Activated naive CD8-positive, alpha-beta T cell treated with anti-CD3 and anti-CD28 coated beads, Interleukin-2, amount 50 U/mL, for 16 hours (primary cell): ENCODE measurements around the gene PRKCE.

Experiments
- DNase-seq: peaks from one replicate; pipeline ENCODE4 v3.0.0-alpha.2; 2020; ENCODE audit warnings: low read depth, low spot score

PRKCE gene

DNA sequence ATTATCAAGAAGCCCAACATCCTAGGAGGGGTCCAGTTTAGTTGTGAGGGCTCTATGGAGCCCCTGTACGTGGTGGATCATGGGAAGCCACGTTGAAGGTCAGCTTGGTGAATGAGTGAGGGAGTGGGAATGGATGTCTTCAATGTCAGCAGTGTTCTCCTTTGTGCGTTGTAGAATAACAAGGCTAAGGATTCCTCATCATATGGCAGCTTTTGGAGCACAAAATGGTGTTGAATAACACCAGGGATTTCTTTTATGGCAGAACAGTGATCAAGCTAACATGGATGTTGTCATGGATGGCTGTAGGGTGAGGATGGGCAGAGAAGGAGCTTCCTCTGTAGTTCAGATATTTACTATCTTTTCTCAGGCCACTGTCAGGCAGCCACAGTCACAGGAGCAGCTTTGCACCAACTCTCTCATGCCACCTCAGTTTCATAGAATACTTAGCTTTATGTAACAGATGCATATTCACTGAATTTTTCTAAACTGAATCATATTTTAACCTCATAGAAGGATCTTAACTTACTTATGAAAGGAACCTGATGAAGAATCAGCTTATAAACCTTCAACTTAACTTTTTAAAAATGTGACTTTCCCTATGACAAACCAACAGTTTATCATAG, 361.3 kb downstream of the PRKCE start:
- no peak for DNase-seq

DNA sequence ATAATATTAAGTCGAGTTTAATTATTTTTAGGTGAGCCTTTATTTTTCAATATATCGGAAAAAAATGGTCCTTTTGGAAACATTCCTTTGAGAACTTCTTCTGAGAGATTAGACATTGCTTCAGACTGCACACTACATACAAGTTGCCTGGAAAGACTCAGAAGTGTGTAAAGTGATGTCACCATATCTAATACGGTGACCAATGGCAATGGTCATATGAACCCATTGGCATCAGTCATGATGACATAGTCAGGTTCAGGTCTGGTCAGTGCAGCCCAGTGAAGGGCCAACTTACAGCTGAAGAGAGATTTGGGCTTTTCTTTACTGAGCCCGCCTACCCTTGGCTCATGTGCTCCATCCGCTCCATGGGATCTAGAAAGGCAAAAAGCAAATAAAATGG, 362.3 kb downstream of the PRKCE start:
- no peak for DNase-seq

DNA sequence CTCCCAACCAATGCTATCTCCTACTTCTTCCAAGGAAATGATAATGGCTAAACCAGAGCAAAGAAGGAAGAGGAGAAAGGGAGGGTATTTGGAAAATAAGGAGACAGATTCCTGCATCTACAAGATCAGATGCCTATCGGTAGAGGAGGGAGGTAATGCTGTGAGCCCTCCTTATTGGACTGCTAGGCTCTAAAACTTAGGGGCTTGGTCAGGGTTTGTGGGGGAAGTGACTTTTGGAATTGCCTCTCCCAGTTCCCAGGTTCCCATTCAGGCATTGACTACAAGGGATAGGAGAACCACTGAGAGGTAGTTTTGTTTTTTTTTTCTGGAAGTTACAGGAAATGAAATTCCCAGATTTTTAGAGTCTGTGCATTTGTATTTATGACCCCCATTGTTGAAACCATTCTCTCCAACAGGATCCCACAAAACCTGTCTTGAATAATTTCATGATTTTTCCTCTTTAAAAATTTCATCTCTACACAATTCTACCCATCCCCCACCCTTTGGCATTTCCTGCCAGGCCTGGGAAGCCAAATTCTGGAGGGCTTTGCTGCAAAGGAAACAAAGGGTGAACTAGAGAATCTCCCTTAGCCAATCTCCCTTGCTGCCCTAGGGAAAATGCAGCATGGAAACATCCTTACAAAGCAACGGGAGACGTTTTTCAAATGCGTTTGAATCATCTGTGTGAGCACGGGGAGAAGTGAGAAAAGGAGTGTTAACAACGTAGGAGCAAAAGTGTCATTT, 363.6 kb downstream of the PRKCE start:
- no peak for DNase-seq

DNA sequence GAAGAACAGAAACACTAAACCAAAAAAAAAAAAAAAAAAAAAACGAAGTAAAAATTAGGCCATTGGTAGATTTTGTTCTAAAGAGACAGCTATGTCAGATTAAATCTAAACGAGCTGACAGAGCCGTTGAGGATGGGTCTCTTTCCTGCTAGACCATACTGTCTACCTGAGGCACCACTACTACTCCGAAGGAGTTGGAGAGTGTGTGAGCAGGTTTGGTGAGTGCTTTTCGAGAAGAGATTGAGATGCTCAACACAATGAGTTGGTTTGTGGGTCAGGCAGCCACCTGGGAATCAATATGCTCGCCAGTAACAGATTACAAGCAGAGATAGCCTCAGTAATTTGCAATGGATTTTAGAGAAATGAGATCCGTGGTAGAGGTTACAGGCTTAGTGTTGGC, 364.2 kb downstream of the PRKCE start:
- DNase-seq, result no peak

DNA sequence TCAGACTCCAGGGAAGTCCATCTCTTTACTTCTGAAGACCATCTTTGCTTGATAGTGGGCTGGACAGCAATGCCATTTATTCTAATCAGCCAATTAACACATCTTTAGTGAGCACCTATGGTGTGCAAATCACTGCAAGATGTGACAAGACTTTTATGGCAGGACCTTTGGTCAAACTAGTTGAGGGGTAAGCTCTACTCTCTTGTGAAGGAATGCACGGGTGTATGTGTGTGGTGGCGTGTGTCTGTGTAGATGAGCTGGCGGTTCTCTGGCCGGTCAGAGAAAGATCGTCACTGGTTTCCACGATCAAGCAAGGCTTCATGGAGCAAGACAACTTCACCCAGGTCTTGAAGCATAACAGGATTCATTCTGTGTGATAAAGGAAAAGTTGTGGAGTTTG, 364.6 kb downstream of the PRKCE start:
- no peak for DNase-seq

DNA sequence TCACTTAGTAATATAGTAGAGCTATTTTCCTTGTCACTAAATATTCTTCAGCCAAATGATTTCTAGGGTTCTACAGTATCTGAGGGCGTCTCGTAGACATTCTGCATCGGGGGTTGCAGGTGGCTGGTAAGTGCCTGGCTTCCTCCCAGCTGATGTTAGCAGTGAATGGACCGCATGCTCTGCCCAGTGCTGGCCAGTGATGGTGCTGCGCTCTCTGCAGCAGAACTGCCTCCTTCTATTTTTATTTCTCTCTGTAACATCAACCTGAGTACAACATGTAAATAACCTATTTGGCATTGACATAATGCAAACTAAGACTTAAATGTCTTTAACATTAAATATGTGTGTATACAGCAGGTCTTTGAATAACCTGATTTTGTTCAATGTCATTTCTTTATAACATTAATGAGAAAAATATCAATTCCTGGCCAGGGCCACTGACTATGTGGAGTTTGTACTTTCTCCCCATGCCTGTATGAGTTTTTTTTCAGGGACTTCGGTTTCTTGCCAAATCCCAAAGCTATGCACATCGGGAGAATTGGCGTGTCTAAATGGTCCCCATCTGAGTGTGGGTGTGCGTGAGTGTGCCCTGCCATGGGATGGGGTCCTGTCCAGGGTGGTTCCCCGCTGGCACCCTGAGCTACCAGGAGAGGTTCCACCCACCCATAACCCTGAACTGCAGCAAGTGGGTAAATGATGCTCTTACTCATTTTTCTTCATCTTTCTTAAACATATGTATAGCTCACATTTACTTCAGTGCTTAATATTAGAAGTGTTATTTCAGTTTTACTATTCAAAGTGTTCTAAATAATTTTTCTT, 367.5 kb downstream of the PRKCE start:
- DNase-seq, result no peak

DNA sequence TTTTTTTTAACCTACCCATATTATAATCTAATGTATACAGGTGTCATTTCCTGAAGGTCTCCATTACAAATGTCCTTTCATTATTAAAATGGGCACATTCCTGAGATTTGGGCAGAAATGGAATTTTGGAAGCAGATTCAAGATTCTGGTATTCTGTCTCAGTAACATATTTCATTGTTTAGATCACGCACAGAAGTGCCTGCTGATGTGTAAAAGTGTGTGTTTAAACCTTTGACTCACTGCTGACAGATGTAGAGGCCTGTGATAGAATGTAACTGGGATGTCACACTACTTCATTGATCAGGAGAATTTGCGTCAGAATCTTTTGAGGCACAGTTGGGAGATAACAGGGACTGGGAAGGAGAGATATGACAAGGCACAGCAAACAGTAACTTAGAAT, 368.9 kb downstream of the PRKCE start:
- no peak for DNase-seq

DNA sequence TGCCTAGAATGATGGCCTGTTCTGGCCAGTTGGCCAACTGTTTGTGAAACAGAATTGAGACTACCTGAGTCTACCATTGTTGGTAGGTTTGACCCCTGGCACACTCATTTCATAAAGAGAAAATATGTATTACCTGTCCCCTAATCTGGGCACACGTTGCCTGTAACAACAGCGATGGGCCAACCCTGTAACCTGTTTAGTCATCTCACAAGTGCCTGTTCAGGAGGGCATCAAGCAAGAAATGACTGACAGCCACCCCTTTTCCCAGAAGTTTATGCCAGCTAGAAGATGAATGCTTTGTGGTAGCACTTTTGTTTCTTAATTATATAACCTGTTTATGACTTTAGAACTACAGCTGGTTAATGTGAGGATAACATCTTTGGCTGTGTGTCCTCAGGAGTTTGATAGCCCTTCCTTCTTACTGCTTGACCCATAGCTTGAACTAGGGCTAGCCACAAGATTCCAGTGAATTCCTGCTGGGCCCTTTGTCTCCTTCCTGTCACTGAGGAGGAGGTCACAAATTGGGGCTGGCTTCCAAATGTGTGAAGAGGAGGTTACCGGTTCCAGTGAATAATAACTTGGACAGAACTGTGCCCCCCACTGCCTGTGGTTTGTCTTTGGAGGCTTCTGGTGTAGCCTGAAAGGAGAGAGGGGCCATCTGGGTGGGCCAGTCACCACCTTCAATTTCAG, 371.8 kb downstream of the PRKCE start:
- no peak for DNase-seq

DNA sequence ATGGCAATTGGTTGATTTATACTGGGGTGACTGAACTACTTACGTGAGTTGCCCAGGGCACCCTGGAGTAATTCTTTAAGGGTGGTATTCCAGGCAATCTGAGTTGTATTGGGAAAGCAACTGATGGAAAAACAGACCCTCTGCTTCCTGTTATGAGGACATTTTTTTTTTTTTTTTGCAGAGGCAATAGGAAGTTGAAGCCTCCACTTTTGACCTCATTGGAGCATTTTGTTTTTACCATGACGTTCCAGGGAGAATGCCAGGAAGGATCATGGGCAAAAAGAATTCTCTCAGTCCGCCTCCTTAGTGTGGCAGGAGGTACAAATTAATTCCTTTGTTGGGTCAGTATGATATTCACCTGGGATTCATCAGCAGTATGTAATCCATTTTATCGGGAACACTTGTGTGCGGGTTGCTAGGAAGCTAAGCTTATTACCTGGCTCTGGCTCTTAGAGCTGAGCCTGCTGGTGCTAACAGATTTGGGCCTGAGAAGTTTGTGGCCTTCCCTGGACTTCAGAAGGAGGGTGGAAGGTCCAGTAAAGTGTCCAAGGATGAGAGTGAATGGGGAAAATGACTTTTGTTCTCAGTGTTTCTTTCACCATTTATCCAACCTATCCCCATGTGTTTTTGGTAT, 372.8 kb downstream of the PRKCE start:
- DNase-seq, result no peak

DNA sequence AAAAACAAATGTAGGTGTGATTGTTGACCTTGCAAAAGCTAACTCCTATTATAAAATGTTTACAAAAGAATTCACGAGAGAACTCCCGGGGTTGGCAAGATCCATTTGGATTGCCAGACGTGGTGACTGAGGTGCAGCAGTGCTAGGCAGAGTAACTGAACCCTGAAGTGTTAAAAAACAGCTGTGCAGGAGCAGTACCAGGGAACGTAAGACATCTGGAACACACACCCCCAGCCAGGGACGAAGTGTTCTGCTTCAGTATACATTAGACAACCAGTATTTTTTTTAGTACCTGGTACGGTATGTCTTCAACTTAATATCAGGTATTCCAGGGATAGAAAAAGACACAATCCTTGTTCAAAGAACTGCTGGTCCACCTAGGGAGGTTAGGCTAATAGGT, 373.6 kb downstream of the PRKCE start:
- no peak for DNase-seq

DNA sequence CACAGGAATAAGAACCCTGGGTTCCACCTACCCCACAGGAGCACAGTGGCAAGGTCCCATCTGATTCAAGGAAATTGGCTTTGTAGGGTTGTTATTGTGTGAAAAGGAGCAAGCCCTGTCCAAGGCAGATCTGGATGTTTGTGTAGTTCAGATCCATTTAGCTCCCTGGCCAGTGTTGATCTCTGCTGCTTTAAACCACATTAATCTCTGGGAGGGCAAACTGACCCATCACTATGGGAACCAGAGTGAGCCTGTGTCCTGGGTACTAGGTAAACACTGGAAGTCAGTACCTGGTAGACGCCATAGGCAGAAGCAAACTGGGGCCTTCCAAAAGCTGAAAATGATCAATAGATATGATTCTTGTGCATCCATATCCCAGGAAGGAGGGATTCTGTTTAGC, 374.2 kb downstream of the PRKCE start:
- no peak for DNase-seq

DNA sequence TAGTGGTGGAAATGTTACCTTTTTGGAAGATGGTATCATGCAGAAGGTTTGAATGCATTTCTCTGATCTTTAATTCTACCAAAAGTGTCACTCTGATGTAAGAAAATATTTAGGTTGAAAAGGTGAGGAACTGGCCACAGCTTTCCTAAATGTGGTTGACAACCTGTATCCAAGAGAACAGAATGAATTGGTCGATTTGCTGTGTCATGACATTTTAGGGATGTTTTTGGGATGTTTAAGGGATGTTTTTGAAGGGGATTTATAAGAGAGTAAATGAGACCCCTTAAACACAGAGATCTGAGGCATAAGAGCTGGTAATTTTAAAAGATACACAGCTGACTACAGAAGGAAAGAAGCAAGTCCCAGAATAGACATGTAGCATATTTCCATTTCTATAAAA, 375.0 kb downstream of the PRKCE start:
- DNase-seq, result no peak

DNA sequence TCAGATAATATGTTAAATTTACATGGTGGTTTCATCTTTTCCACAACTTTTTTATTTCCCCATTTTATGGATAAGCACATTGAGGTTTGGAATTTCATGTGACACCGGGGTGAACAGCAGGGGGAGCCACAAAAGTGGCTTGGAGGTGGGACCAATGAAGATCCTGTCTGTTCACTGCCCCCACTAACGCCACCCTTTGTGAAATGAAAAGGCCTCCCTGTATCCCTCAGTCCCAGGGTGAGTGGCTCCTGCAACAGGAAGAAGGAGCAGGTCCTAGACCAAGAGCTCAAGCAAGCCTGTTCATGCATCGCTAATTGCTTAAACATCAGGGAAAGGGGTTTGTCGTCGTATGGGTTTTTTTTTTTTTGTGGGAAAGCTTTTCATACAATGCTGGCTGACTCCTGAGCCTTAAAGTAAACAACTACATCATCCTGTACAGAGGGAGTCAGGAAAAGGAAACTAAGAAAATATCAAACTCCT, 377.9 kb downstream of the PRKCE start:
- no peak for DNase-seq

DNA sequence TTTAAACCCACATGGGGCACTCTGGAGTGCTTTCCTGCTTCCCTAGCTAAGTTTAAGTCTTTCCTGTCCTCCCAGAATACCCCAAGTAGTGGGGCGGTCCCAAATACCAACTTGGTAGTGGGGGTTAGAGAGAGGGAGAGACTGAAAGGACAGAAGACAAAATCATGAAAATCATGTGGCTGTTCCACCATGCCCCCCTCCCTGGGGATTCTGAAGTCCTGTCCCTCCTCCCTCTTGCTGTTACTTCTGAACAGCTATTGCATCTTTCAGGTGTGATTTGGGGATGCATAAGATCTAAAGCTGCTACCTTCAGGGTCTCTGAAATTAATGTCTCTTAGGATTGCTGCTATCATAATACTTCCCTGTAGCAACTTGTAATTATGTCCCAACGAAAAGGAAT, 378.9 kb downstream of the PRKCE start:
- no peak for DNase-seq

DNA sequence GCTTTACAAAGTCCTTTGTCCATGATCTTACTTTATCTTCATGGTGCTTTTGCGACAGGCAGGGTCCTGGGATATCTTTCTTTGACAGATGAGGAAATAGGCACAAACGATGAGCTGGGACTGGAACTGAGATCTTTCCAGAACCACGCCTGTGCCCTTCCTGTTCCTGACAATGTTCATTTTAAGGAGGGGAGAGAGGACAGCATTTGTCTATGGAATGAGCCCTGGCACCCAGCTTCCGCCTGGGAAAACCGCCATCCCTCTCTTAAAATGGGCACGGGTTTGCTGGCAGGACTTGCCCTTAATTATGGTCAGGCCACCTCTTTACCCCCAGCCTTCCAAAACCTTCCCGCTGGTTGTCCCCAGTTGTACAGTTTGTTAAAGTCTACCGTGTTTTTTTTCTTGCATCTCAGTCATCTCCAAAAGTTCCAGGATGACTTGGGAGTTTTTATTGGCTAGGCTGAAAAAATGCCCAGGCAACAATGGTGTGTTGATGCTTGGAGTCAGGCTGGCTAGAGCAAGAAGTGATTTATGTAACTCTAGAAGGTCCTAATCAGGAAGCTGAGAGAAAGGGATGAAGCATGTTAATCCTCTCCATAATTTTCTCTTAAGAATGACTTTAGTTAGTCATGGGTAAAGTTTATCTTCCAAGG, 380.8 kb downstream of the PRKCE start:
- DNase-seq, result no peak

DNA sequence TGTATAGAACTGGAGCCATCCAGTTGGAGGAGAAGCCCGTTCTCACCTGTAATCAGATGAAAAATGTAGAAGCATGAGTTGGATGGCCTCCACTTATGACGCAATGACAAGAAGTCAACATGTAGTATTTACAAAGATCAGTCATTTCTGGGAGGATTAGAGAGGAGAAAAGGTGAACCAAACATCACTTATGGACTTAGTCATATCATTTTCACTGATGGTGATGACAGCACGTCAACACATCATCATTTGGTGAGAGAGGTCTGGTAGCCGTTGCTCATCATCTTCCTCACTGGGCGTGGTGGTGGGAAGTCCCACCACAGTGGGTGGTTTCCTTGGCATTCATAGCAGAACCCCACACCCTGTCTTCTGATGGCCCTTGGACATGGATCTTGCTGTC, 381.5 kb downstream of the PRKCE start:
- DNase-seq, result no peak

DNA sequence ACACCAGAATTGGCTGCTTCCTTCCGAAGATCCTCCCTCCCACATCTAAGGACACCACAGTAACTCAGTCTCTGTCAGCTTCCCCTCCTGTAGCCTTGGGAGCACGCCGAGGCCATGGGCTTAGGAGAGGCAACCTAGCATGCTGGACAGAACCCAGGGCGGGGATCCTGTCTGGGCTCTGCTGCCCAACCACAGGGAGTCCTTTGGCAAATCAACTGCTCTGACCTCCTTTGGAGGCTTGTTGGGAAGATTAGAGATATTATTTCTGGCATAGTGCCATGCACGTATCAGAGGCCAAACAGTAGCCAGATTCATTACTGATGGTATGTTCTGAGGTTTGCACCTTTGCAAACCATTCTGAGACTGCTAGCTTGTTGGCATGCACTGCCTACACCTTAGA, 383.1 kb downstream of the PRKCE start:
- DNase-seq, result no peak

DNA sequence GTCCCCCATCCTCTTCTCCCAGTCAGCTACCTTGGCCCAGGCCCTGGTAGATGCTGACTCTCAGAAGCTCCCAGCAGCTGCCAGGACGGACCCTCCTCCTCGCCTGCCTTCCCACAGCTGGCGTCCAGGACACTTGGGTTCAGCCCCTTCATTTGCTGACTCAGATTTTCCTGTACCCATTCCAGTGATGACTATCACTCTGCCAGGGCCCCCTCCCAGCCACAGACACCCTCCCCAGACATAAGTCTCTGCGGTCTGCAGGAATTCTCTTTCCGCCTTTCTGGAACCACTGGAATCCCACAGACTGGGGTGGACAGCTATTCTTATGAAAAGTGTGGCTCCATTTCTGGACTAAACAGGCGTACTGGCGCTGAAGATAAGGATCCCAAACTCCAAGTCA, 385.5 kb downstream of the PRKCE start:
- DNase-seq, result no peak

DNA sequence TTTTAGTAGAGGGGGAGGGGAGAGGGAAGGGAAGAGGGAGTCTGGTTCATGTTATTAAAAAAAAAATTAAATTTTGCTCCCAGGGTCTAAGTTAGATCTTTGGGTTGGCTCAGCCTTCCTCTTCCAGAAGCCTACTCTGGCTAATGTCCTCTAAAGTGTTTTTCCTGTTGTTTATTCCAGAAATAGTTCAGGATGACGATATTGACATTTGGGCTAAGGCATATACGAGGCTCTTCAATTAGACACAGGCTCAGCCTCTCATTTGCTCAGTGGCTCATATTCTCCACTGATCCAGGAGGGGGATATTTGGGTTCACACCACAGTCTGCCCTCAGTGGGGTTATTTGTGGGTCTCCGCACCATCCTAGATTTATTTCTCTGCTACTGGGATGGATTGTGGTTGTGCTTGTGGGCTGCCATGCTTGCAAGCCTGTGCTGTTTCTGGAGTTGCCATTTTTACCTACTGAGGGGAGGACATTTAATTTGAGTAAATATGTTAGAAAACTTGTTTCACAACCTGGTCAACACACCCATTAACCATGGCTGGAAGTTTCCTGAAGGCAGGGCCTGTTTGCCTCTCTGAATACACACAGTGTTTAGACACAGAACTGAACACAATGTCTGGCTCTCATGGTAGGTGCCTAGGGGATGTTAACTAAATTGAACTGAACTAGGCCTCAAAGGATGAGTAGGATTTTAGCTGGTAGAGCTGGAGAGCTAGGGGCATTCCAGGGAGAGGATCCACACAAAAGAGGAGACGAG, 388.2 kb downstream of the PRKCE start:
- no peak for DNase-seq

DNA sequence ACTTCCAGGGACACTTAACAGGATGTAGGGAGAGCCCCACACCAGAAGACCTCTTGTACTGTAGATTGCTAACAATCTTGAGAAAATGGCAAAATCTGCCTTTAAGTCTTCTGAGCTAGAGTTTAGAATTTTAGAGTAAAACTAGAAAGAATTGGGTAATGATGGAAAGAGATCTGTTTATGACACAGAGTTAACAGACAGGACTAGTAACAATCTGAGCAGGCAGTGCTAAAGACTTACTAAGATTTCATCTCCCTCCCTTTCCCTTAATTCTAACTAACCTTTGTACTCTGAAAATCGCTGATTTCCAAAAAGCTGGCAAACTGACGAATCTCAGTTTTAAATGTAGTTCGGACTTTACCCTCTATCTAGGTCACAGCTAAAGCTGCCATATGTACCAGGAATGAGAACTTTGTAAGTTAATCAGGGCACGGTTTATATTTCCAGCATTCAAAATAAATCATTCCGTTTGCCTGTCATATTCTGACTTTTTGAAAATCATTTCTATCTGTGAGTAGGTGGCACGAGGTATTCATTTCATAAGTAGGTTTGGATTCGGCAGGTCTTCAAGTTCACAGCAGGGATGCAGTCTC, 389.2 kb downstream of the PRKCE start:
- DNase-seq, result no peak
